Nephron (organoid): ENCODE data around the gene NR5A2.

Source experiments
- H3K27ac Mint-ChIP-seq, 3 experiments: 2 replicates each; pipeline ENCODE4 v1.8.0; 2020; ENCODE audit warnings: mixed read lengths in 3 of 3, mild to moderate bottlenecking in 2 of 3, moderate library complexity in 1 of 3
- H3K27me3 Mint-ChIP-seq: 2 replicates; pipeline ENCODE4 v1.8.0; 2021; ENCODE audit warnings: low read depth, mild to moderate bottlenecking, moderate library complexity, mixed read lengths
- H3K36me3 Mint-ChIP-seq: 2 replicates; pipeline ENCODE4 v1.8.0; 2020; ENCODE audit warnings: low read depth, mixed read lengths
- H3K4me1 Mint-ChIP-seq: 2 replicates; pipeline ENCODE4 v1.8.0; 2020; ENCODE audit warnings: mixed read lengths
- H3K4me3 Mint-ChIP-seq, 3 experiments: 2 replicates each; pipeline ENCODE4 v1.8.0; 2020; ENCODE audit warnings: mild to moderate bottlenecking in 3 of 3, mixed read lengths in 3 of 3, moderate library complexity in 2 of 3
- H3K9me3 Mint-ChIP-seq: 2 replicates; pipeline ENCODE4 v1.8.0; 2020; ENCODE audit warnings: mixed read lengths
- CTCF ChIP-seq, 3 experiments: fragments of 200-600 bp; sonication (generic); IDR thresholded peaks; one replicate each; pipeline ENCODE4 v1.5.0; 2021; ENCODE audit warnings: antibody characterized with exemption in 3 of 3; ENCODE audit not compliant: unreplicated experiment in 3 of 3

NR5A2 gene

GRCh38 chr1:200039849-200040474 lies 12.5 kb downstream of the NR5A2 start:
- no peak for TF ChIP-seq CTCF (IDR thresholded peaks at IDR 0.05; ENCODE audit: unreplicated experiment in 3 of 3)
- Mint-ChIP-seq H3K4me3 (peak overlapping the region; percentile 78 to 81 (median 78)), H3K27ac (no peak overlapping the region), H3K4me1 (peaks cover 40% of the 10 kb centered on the region), H3K9me3 (no peaks in the 10 kb centered on the region), H3K36me3 (no peaks in the 10 kb centered on the region), H3K27me3 (peaks cover 3% of the 10 kb centered on the region)

GRCh38 chr1:200040481-200041138 lies 13.1 kb downstream of the NR5A2 start:
- Mint-ChIP-seq H3K9me3 (no peaks in the 10 kb centered on the region), H3K27ac (no peak overlapping the region), H3K27me3 (peaks cover 10% of the 10 kb centered on the region), H3K4me3 (peak overlapping the region; percentile 78 to 81 (median 78)), H3K36me3 (no peaks in the 10 kb centered on the region), H3K4me1 (peaks cover 40% of the 10 kb centered on the region)
- TF ChIP-seq CTCF (IDR thresholded peaks at IDR 0.05; ENCODE audit: unreplicated experiment in 3 of 3): no peak

GRCh38 chr1:200041337-200042118 lies 14.0 kb downstream of the NR5A2 start:
- Mint-ChIP-seq H3K4me3 (peak overlapping the region; percentile 19 to 78 (median 70)), H3K27ac (no peak overlapping the region), H3K27me3 (peaks cover 19% of the 10 kb centered on the region), H3K4me1 (peaks cover 40% of the 10 kb centered on the region), H3K9me3 (no peaks in the 10 kb centered on the region), H3K36me3 (no peaks in the 10 kb centered on the region)
- TF ChIP-seq CTCF (IDR thresholded peaks at IDR 0.05; ENCODE audit: unreplicated experiment in 3 of 3): no peak

GRCh38 chr1:200042119-200042551 lies 14.6 kb downstream of the NR5A2 start:
- peaks cover 39% of the 10 kb centered on the region for H3K4me1 Mint-ChIP-seq

More at GRCh38 chr1:200042119-200042551, 14.6 kb downstream of the NR5A2 start:
- Mint-ChIP-seq H3K9me3 (no peaks in the 10 kb centered on the region), H3K27ac (no peak overlapping the region), H3K27me3 (peaks cover 21% of the 10 kb centered on the region), H3K36me3 (no peaks in the 10 kb centered on the region), H3K4me3 (peak overlapping the region; percentile 63 to 78 (median 70))
- no peak for TF ChIP-seq CTCF (IDR thresholded peaks at IDR 0.05; ENCODE audit: unreplicated experiment in 3 of 3)
